Retinal pigment epithelial cell (primary cell): Measurements from ENCODE around the gene MRPS7.

Source experiments
- DNase-seq: peaks from one replicate; pipeline ENCODE4 v3.0.0-alpha.2; 2010; ENCODE audit warnings: low read depth
- H3K4me3 ChIP-seq: 2 replicates; pipeline ENCODE4 v1.5.1; 2011; ENCODE audit warnings: mild to moderate bottlenecking, low read length, control low read depth, moderate library complexity
- TF ChIP-seq, protein P1 (sequence below): conservative IDR thresholded peaks from 2 replicates; pipeline ENCODE4 v1.5.1; 2011; ENCODE audit warnings: low read depth, low read length, control low read depth, inconsistent platforms

MRPS7 gene

DNA sequence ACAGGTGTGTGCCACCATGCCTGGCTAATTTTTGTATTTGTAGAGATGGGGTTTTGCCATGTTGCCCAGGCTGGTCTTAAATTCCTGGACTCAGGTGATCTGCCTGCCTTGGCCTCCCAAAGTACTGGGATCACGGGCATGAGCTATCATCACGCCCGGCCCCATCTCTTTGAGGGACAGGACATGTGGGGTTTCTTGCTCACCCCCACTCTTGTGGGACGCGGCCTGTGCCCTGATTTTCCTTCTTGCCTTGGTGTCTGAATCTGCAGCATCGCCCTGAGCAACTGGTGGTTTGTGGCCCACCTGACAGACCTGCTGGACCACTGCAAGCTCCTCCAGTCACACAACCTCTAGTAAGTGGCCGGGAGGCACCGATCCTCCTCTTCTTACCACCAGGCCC, 30.6 kb upstream of the MRPS7 start:
- H3K4me3 ChIP-seq, result no peak overlapping the region
- no peak for DNase-seq
- TF ChIP-seq, protein P1, sequence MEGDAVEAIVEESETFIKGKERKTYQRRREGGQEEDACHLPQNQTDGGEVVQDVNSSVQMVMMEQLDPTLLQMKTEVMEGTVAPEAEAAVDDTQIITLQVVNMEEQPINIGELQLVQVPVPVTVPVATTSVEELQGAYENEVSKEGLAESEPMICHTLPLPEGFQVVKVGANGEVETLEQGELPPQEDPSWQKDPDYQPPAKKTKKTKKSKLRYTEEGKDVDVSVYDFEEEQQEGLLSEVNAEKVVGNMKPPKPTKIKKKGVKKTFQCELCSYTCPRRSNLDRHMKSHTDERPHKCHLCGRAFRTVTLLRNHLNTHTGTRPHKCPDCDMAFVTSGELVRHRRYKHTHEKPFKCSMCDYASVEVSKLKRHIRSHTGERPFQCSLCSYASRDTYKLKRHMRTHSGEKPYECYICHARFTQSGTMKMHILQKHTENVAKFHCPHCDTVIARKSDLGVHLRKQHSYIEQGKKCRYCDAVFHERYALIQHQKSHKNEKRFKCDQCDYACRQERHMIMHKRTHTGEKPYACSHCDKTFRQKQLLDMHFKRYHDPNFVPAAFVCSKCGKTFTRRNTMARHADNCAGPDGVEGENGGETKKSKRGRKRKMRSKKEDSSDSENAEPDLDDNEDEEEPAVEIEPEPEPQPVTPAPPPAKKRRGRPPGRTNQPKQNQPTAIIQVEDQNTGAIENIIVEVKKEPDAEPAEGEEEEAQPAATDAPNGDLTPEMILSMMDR, result no peak

DNA sequence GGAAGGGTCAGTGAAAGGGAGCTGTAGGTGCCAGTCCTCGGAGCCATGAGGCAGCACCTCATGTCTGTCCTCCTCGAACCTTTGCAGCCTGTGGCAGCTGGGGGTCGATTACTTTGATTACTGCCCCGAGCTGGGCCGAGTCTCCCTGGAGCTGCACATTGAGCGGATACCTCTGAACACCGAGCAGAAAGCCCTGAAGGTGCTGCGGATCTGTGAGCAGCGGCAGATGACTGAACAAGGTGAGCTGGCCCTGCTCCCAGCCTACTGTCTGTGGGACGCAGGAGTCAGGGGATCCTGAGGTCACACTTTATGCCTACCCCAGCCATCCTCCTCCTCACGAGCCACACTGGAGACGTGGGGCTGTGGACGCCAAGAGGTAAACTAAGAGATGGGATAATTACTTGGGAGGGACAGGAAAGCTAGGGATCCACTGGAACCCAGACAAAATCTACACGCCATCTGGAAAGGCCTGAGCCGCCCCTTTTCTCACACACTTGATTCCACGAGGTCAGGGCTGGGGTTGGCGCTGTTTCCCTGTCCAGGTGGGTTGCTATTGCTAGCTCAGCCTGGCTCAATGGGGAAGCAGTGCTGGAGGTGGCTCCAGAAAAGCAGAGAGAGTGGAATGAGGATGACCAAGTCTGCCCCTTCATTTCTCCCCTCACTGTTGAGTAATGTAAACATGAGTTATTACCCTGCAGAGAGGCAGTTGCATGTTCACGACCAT, 29.8 kb upstream of the MRPS7 start:
- H3K4me3 ChIP-seq, result no peak overlapping the region
- DNase-seq, result no peak
- TF ChIP-seq, protein P1, result no peak

DNA sequence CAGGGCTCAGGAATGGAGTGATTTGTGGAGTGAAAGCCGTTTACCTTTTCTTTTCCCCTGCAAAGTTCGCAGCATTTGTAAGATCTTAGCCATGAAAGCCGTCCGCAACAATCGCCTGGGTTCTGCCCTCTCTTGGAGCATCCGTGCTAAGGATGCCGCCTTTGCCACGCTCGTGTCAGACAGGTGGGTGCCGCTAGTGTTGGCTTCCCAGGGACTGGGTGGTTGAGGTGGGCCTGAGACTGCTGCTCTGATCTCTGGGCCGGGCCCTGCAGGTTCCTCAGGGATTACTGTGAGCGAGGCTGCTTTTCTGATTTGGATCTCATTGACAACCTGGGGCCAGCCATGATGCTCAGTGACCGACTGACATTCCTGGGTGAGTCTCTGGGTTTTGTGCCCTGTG, 28.9 kb upstream of the MRPS7 start:
- DNase-seq, result no peak
- H3K4me3 ChIP-seq, result no peak overlapping the region
- TF ChIP-seq, protein P1, result no peak

GRCh38 chr17:75237100-75238014, 24.3 kb upstream of the MRPS7 start:
- H3K4me3 ChIP-seq, result no peak overlapping the region
- no peak for DNase-seq
- TF ChIP-seq, protein P1, result no peak

DNA sequence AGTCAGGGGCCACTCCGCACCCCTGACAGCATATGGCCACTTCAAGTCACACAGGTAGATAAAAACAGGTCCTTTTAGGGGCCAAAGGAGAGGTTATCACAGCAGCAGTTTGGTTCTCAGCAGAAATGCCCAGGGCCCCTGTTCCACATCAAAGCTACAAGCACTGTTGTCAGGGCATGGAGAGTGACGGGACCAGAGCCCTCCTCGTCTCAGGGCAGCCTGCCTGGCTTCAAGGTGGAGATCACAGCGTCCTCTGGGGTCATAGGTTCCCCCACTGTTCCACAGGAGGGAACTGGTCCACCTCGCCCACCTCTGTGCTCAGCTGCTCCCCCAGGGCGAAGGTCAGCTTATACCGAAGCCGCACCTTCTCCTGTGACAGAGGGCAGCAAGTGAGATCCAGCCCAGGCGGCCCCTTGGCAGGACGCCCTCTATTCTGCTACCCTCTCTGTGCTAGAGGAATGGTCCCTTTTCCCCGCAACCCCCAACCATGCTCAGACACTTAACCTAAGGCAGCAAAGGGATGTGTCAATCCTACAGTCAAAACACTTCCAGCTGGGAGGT, 23.6 kb upstream of the MRPS7 start:
- DNase-seq, result no peak
- TF ChIP-seq, protein P1, result no peak

DNA sequence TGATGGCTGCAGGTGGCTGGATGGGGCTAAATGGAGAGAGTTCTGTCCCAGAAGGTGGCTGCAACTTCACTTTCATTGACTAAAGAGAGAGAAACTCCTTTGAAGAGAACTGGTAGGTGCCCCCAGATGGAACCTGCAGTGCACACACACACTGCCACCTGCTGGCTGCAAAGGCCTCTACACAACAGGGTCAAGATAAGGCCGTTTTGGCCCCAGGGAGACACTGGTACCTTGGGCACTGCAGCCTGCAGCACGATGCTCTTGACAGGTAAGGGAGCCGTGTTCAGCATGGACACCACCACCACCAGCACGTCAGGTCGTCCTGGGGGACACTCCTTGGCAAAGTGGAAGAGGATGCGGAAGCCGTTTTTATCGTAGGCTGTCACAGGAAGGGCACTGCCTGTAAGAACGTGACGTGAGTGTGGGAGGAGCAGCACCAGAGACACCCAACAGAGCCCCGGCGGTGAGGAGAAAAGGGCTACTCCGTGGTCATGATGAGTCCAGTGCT, 22.9 kb upstream of the MRPS7 start:
- H3K4me3 ChIP-seq, result no peak overlapping the region
- TF ChIP-seq, protein P1, result peak; percentile 94
- DNase-seq, result no peak

More for the DNA sequence above, 23.6 kb upstream of the MRPS7 start:
- no peak overlapping the region for H3K4me3 ChIP-seq
